Endothelial cell of umbilical vein (primary cell): ENCODE results near the gene NEB.

Source experiments
- CTCF ChIP-seq, 2 donors: IDR thresholded peaks; 1 replicate in 1 of 2; 2 replicates in 1 of 2; pipeline ENCODE4 v1.5.1; 2011; ENCODE audit warnings: low read length in 2 of 2, mild to moderate bottlenecking in 2 of 2, moderate library complexity in 2 of 2, control low read depth in 1 of 2, inconsistent platforms in 1 of 2, low read depth in 1 of 2; ENCODE audit not compliant: insufficient read depth in 1 of 2; ENCODE audit errors: extremely low read depth in 1 of 2
- EZH2 ChIP-seq: IDR thresholded peaks from 2 replicates; pipeline ENCODE4 v1.6.1; 2012; ENCODE audit warnings: borderline replicate concordance, low read depth, mild to moderate bottlenecking, moderate library complexity, low read length, inconsistent platforms; ENCODE audit not compliant: severe bottlenecking
- FOS ChIP-seq: IDR thresholded peaks from 2 replicates; pipeline ENCODE4 v1.6.1; 2011; ENCODE audit warnings: mild to moderate bottlenecking, low read length, moderate library complexity, borderline replicate concordance; ENCODE audit not compliant: insufficient read depth

DNA sequence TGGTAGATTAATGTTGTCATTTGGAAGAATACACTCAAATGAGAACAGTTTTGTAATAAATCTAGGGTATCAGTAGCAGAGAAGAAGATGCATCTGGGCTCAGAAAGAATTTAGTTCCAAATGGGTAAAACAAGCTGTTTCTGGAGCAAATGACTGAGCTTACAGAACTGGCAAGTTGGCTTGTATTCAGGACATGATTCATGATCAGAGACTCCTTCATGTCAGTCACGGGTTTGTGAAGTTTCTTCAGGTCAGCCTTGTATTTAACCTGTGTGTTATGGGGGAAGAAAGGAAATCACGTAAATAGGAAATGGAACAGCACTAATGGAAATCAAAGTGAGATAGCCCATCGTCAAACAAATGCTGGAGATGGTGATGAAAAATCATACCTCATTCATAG, 215.5 kb downstream of the NEB start:
- TF ChIP-seq FOS (no peak), CTCF (IDR thresholded peaks at IDR 0.05; ENCODE audit: extremely low read depth in 1 of 2, insufficient read depth in 1 of 2, low read depth in 1 of 2, low read length in 2 of 2) (no peak), EZH2 (no peak)
